HepG2 (cell line): ENCODE results near the gene DDX43. TPM values are rescaled to one million over a fixed set of nuclear protein-coding genes. Genes with fewer than 3 reads are reported as not detected.

Experiments
- ATAC-seq: fragments of 200-7000 bp; cut with Tn5 transposase; 3 replicates; pipeline ENCODE4 v1.9.1; 2020; ENCODE audit warnings: mild to moderate bottlenecking, moderate library complexity
- BruUV-seq: library from RNA; stranded (reverse); fragments of 400-500 nt; replicated peaks from 2 replicates; lab custom pipeline; 2021; lab: Mats Ljungman, UMichigan
- CTCF ChIA-PET: fragments of 300-600 bp; formaldehyde crosslinking; extraction: SDS; loops from one replicate; lab custom pipeline; 2021; ENCODE audit warnings: low total read pairs, inconsistent platforms, low intra/inter-chr PET ratio; lab: Yijun Ruan, JAX
- POLR2A ChIA-PET: fragments of 350-600 bp; sonication (Branson Sonifier 250); formaldehyde crosslinking; loops from one replicate; lab custom pipeline; 2020; ENCODE audit warnings: antibody characterized with exemption, inconsistent platforms; lab: Yijun Ruan, JAX
- DNase-seq: peaks from one replicate; pipeline ENCODE4 v3.0.0-alpha.2; 2015; ENCODE audit warnings: low spot score
- FAIRE-seq: peaks from 3 replicates; lab custom pipeline; 2011; peaks lifted over from hg19 to GRCh38; lab: Jason Lieb, UNC
- H2AFZ ChIP-seq: one replicate; pipeline ENCODE4 v1.6.1; 2011; ENCODE audit warnings: low read length, inconsistent platforms
- H3K27ac ChIP-seq: fragments of 300-600 bp; 3 replicates; pipeline ENCODE4 v1.8.0; 2011; ENCODE audit warnings: mixed run types, mild to moderate bottlenecking, mixed read lengths, low read length, inconsistent platforms; ENCODE audit not compliant: insufficient read depth; ENCODE audit errors: extremely low read length
- H3K27me3 ChIP-seq, 2 experiments: fragments of 200-600 bp in 1 of 2; 2 replicates in 1 of 2; 3 replicates in 1 of 2; pipeline versions ENCODE4 v1.6.0 to v1.8.0; 2011; ENCODE audit warnings: low read length in 2 of 2, mild to moderate bottlenecking in 2 of 2, moderate library complexity in 2 of 2, inconsistent platforms in 1 of 2; ENCODE audit not compliant: insufficient read depth in 2 of 2, control insufficient read depth in 1 of 2
- H3K36me3 ChIP-seq, 2 experiments: fragments of 200-600 bp in 1 of 2; replicated peaks in 1 of 2; 2 replicates in 1 of 2; 3 replicates in 1 of 2; pipeline versions ENCODE4 v1.5.1 to v1.8.0; 2011; ENCODE audit warnings: low read length in 2 of 2, inconsistent platforms in 1 of 2; ENCODE audit not compliant: insufficient read depth in 2 of 2, control insufficient read depth in 1 of 2
- H3K4me1 ChIP-seq: 2 replicates; pipeline ENCODE4 v1.5.1; 2012; ENCODE audit warnings: low read length, inconsistent platforms; ENCODE audit not compliant: insufficient read depth
- H3K4me2 ChIP-seq: 2 replicates; pipeline ENCODE4 v1.6.0; 2011; ENCODE audit warnings: low read depth, low read length, inconsistent platforms
- H3K4me3 ChIP-seq, 3 experiments: fragments of 200-600 bp in 1 of 3; sonication (generic), shearing (Covaris generic) in 1 of 3; replicated peaks in 1 of 3; 2 replicates each; pipeline ENCODE4 v1.5.1; 2011 to 2016; ENCODE audit warnings: low read length in 3 of 3, inconsistent platforms in 2 of 3, low read depth in 2 of 3, mild to moderate bottlenecking in 2 of 3, control low read depth in 1 of 3, mixed read lengths in 1 of 3; ENCODE audit not compliant: insufficient read depth in 1 of 3
- H3K79me2 ChIP-seq: one replicate; pipeline ENCODE4 v1.6.1; 2011; ENCODE audit warnings: low read length, inconsistent platforms; ENCODE audit not compliant: insufficient read depth
- H3K9ac ChIP-seq: 2 replicates; pipeline ENCODE4 v1.6.0; 2011; ENCODE audit warnings: mild to moderate bottlenecking, low read depth, low read length, inconsistent platforms; ENCODE audit not compliant: insufficient read depth
- H3K9me3 ChIP-seq: 2 replicates; pipeline ENCODE4 v1.5.1; 2012; ENCODE audit warnings: mild to moderate bottlenecking, low read length
- H4K20me1 ChIP-seq: 2 replicates; pipeline ENCODE4 v1.6.0; 2011; ENCODE audit warnings: inconsistent platforms, mild to moderate bottlenecking, low read length, moderate library complexity; ENCODE audit not compliant: insufficient read depth
- DPF2 ChIP-seq: sonication (generic); formaldehyde crosslinking; IDR thresholded peaks from 2 replicates; pipeline ENCODE4 v1.4.0; 2020; ENCODE audit warnings: mild to moderate bottlenecking, low read depth, missing genetic modification reagents, borderline replicate concordance
- JUND ChIP-seq: sonication (generic); formaldehyde crosslinking; IDR thresholded peaks from 2 replicates; pipeline ENCODE4 v1.8.0; 2022; ENCODE audit warnings: mild to moderate bottlenecking, missing genetic modification reagents
- NFE2L1 ChIP-seq: sonication (generic); formaldehyde crosslinking; IDR thresholded peaks from 2 replicates; pipeline ENCODE4 v1.4.0; 2020; ENCODE audit warnings: missing genetic modification reagents, mild to moderate bottlenecking, borderline replicate concordance
- NFE2L2 ChIP-seq: fragments of 150-350 bp; IDR thresholded peaks from 2 replicates; pipeline ENCODE4 v1.6.1; 2014; ENCODE audit warnings: low read length
- RXRB ChIP-seq: IDR thresholded peaks from 2 replicates; pipeline ENCODE4 v1.6.1; 2016; ENCODE audit warnings: borderline replicate concordance, missing genetic modification reagents, missing compliant biosample characterization
- SRSF4 ChIP-seq: fragments of 200-400 bp; formaldehyde crosslinking; IDR thresholded peaks from one replicate; pipeline ENCODE4 v1.6.1; 2018; ENCODE audit warnings: mild to moderate bottlenecking, low read depth, low read length, moderate library complexity; ENCODE audit not compliant: poor library complexity, severe bottlenecking
- TEAD3 ChIP-seq: optimal IDR thresholded peaks from 2 replicates; pipeline ENCODE3; 2016; ENCODE audit warnings: borderline replicate concordance
- TP53 ChIP-seq: sonication (generic); formaldehyde crosslinking; conservative IDR thresholded peaks from 2 replicates; pipeline ENCODE4 v1.4.0; 2020; ENCODE audit warnings: missing genetic modification reagents
- ZFP36L2 ChIP-seq: sonication (generic); formaldehyde crosslinking; IDR thresholded peaks from 2 replicates; pipeline ENCODE4 v1.4.0; 2020; ENCODE audit warnings: missing genetic modification reagents
- ZNF577 ChIP-seq: sonication (generic); formaldehyde crosslinking; IDR thresholded peaks from 2 replicates; pipeline ENCODE4 v1.4.0; 2020; ENCODE audit warnings: mild to moderate bottlenecking, low read depth, missing genetic modification reagents, borderline replicate concordance
- ZNF710 ChIP-seq: sonication (generic); formaldehyde crosslinking; IDR thresholded peaks from 2 replicates; pipeline ENCODE4 v1.5.0; 2020; ENCODE audit warnings: mild to moderate bottlenecking, missing genetic modification reagents, borderline replicate concordance
- WGBS: methylation state at CpG from one replicate; pipeline ENCODE4 v1.1.6; 2017; ENCODE audit warnings: low lambda C conversion rate; 5-methylcytosine and 5-hydroxymethylcytosine counted together
- in situ Hi-C: cut with HindIII; loops from 2 replicates; pipeline ENCODE4 v1.10.0; 2017; ENCODE audit warnings: low pct_unique_long_range_greater_than_20kb; ENCODE audit not compliant: extremely low pct_ligation_motif_present
- intact Hi-C: fragments of 100-400 bp; cut with micrococcal nuclease; formaldehyde crosslinking; loops from one replicate; pipeline ENCODE4 v1.10.0; 2022; ENCODE audit not compliant: unreplicated experiment
- polyA plus RNA-seq, 8 experiments: library from polyadenylated mRNA; depleted of rRNA in 3 of 8; stranded (reverse) in 7 of 8; unstranded in 1 of 8; fragments of >200 nt; fragmentation: Illumina TruSeq in 4 of 8; extraction: Trizol in 4 of 8; gene quantifications; 2 replicates each; pipeline versions ENCODE4 v1.2.1 to v1.2.3, GENCODE V29; 2011 to 2016; ENCODE audit warnings: low read depth in 4 of 8, missing spikeins in 1 of 8, mixed read lengths in 1 of 8; ENCODE audit not compliant: insufficient read depth in 1 of 8
- total RNA-seq, 5 experiments: library from RNA; depleted of rRNA; stranded (reverse); fragments of >200 nt; fragmentation: Illumina TruSeq; extraction: Trizol; gene quantifications; 2 replicates each; pipeline ENCODE4 v1.2.3, GENCODE V29; 2016; ENCODE audit warnings: low read depth in 1 of 5

The DDX43 gene
- total and polyA plus RNA-seq, 2 of the 13 experiments (the other 11 are each of a cell fraction or from before 2014, with no cell fraction given): not detected

- Histone ChIP-seq H2AFZ (no peak overlapping the region), H3K36me3 (no peaks in the 10 kb centered on the region), H3K4me1 (no peaks in the 10 kb centered on the region), H3K4me3 (no peak overlapping the region), H3K27ac (no peak overlapping the region), H3K9me3 (0 out of 2 replicates have a peak, but pooled peaks cover 8% of the 10 kb centered on the region), H3K27me3 (peaks cover 0 to 18% of the 10 kb centered on the region in 2 experiments; a peak in 3 of 5 replicates), H3K9ac (no peak overlapping the region), H3K79me2 (no peaks in the 10 kb centered on the region), H4K20me1 (no peaks in the 10 kb centered on the region), H3K4me2 (no peak overlapping the region)
- WGBS: 65% methylated on average over 4 of the region's 4 CpGs
- in situ Hi-C loops: no loop called here
- TF ChIP-seq ZFP36L2: no peak
- TF ChIP-seq SRSF4: no peak
- TF ChIP-seq JUND (CRISPR knock-in tag): no peak
- TF ChIP-seq NFE2L1 (CRISPR knock-in tag): no peak
- TF ChIP-seq DPF2 (CRISPR knock-in tag): no peak
- TF ChIP-seq ZNF710 (CRISPR knock-in tag): no peak
- no peak for TF ChIP-seq RXRB (CRISPR knock-in tag)
- TF ChIP-seq TP53 (CRISPR knock-in tag): no peak
- TF ChIP-seq ZNF577 (CRISPR knock-in tag): no peak
- no peak for TF ChIP-seq TEAD3
- TF ChIP-seq NFE2L2: no peak
- ChIA-PET POLR2A (no interaction called here), CTCF (no interaction called here)
- no peak for ATAC-seq
- no TSS peak for BruUV-seq
- DNase-seq: no peak
- FAIRE-seq: no peak
- intact Hi-C loops: no loop called here
Measured at GRCh38 chr6:73368675-73369074, 26.0 kb upstream of the DDX43 start.
